ENCODE results near the gene ITGB4.

ITGB4 gene

DNA sequence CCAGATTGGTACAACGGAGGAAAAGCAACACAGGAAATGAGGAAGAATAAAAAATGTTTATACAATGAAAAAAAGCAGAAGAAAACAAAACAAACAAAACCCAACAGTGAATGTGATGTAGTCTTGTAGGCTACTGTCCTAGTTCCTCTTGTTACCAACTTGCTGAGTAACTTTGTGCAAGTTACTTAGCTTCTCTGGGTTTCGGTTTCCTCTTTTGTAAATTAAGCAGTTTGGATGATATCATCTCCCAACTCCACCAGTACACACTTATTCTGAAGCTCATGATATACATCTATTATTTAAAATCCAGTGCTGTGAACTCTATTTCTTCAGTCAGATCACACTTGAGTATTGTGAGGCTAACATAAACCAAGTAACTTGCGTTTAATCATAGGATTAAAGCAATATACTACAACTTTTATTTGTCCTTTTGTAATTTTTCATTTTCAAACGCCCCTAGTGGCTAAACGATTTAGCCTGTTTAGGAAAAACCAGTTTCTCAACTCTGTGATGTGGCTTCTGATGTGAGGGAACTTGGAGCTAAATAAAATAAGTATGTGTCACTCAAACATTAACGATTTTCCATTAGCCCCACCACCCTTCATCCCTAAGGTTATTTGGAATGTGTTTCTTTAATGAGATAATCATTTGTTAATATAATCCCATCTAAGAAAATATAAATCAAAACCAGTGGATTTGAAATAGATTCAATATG is 62.0 kb downstream of the ITGB4 start:
- H3K27ac ChIP-seq, result peak overlapping the region; percentile 98
- DNase-seq (ENCODE audit: low read depth, low spot score), result peak; percentile 61

DNA sequence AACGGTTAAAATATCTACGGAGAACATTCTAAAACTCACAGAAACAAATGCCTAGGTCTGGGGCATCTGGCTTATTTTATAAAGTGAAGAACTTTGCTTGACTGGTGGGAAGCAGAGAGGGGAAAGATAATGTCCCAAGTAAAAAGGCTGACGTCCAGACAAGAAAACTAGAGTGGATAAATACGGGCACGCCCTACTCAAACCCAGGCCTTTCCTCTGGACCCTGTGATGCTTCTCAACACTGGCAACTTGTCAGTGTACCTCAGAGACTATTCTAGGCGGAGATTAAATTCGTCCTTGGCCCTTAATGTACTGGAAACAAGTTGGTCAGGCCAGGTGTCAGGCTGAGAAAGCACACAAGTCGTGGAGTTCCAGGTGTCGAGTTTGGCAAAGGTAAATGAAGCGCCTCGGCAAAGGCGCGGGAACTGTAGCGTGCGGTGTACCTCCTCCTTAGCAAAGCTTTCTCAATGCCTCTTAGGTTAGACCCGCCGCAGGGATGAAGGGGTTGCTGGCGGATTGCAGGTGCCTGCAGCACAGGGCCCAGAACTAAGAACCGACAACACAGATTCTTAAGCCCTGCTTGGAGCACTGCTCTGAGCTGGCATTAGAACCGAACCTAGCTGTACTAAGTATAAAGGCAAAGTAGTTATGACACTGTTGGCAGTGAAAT is 62.7 kb downstream of the ITGB4 start:
- DNase-seq (ENCODE audit: low read depth, low spot score), result no peak
- peak overlapping the region; percentile 98 for H3K27ac ChIP-seq

DNA sequence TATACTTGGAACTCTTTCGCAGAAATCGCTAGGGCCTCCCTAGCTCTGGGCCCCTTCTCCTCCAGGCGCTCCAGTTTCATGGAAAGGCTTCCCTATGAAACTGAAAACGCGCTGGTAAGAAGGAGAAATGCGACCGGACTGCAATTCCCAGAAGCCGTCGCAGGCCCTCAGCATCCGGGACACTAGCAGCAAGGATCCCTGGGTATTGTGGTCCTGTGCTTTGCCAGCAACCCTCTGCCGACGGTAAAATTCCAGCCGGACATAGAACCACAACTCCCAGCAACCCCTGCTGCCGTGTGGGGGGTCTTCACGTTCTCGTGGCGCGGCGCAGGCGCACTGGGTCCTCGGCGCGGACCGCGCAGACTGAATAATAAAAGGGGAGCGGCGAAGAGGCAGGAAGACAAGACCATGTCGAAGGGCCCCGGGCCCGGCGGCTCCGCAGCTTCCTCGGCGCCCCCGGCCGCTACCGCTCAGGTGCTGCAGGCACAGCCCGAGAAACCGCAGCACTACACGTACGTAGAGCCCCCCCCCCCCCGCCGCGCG is 63.3 kb downstream of the ITGB4 start, which contains the start of gene UNK:
Gene UNK (plus strand): TSS at position 334 of the 543 bp plus-strand sequence. CDS start 75 bp downstream, at position 409.
- peak within 1 kb of the TSS; percentile 98 for H3K27ac ChIP-seq
- peak; percentile 98 for DNase-seq (ENCODE audit: low read depth, low spot score)

DNA sequence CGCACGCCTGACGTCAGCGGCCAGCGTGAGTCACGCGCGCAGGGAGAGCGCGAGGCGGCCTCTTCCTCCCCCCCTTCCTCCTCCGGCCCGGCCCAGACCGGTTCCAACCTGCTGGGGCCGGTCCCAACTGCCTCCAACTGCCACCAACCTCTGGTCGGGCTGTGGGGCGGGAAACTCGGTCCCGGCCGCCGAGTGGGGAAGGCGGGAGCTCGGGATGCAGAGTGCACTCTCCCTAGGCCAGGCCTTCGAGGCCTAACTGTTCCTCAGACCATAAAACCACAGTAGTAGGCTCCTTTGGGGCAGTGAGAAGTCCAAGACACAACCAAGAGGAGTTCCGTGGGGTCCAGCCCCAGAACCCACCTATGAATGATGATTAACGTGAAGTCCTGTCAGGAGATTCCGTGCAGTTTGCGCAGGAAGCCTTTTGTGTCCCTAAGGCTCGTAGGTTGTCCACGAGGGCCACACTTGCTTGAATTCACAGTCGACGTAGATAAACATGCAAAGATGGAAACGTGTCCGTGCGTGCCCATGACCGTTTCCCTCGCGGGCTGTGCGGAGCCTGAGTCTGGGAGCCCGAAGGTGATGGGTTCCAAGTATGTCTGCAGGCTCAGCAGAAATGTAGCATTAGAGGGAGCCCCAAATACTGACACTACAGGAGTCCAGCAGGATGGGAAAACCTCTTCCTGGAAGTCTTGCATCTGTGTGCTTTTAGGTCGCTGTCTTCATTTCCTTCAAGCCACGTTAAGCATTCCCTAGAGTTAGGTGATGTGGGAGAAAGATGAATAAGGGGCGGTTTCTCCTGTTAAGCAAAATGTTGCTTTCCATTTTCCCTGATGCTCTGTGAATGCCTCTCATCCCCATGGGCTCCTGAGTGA is 64.0 kb downstream of the ITGB4 start:
- peak; percentile 58 for DNase-seq (ENCODE audit: low read depth, low spot score)
- H3K27ac ChIP-seq, result peak overlapping the region; percentile 98

DNA sequence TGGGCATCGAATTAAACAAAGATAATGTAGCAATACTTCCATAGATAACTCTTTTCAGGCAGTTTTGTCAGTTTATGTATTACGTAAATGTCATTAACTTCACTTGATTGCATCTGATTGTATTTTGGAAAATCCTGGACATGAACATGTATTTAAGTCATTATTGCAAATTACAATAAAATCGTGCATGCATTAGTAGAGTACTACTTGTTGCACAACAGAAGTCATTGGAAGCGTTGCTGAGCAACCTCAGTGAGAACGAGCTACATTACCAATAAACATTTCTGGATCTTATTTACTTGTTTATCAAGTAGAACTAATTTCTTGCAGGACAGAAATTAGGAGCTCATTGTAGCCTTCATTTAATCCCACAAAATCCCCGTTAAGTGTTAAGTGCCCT is 70.0 kb downstream of the ITGB4 start:
- no peak overlapping the region for H3K27ac ChIP-seq
- no peak for DNase-seq (ENCODE audit: low read depth, low spot score)

DNA sequence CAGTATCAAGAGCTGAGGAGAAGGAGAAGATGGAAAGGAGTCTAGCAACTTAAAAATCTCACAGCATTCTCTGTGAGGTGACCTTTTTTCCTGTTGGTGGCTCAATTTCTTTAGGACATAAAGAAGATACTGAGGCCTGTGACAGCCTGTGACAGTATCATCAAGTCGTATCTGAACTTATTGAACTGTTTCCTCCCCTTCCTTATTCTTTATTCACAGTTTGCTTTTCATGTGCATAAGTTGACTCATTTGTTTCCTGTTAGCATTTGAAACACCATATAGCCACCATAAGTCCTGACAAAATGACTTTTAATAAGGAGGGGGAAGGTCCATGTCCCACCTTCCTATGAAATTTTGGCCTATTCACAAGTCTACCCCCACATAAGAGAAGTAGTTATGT is 72.2 kb downstream of the ITGB4 start:
- peak overlapping the region; percentile 8 for H3K27ac ChIP-seq
- no peak for DNase-seq (ENCODE audit: low read depth, low spot score)

DNA sequence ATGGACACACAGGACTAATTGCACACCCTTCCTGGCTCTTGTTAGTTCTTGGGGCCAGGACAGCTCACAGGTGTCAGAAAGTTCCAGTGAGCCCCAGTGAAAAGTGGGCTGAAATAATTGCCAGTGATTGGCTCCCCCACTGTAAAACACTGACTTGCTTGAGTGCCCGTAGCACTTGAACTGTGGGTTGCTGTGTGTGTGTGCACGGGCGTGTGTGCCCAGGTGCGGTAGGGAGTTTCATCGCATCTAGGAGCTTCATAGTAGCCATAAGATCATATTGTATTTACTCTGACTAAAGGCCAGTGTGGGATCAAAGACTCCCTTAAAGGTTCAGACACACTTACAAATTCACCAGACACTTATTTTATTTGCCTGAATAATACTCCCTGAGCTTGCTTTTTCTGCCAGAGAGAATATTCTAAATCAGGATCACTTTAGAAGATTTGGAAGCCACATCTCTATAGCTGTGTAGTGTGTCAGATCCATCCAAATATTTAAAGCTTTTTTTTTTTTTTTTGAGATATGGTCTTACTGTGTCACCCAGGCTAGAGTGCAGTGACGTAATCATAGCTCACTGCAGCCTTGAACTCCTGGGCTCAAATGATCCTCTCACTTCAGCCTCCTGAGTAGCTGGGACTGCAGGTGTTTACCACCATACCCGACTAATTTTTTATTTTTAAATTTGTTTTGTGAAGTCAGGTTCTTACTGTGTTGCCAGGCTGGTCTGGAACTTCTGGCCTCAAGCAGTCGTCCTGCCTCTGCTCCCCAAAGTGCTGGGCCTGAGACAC is 74.8 kb downstream of the ITGB4 start:
- DNase-seq (ENCODE audit: low read depth, low spot score), result no peak
- no peak overlapping the region for H3K27ac ChIP-seq

DNA sequence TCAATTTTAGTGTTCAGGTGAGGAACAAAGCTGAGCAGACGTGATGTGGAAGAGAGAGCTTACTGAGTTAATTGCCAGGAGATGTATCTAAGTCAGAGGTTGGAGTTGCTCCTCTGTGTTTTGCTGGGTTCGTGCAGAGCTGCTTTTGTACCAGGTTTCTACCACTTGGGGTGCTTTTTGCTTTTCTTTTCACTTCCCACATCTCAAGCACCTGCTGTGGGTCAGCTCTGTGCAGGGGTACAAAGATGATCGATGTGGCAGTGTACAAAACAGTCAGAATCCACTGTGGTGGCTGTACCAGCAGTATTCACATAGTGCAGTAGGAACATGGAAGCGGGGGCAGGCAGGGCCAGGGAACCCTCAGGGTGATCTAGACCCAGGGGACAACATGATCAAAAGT is 78.1 kb downstream of the ITGB4 start:
- H3K27ac ChIP-seq, result no peak overlapping the region
- no peak for DNase-seq (ENCODE audit: low read depth, low spot score)

DNA sequence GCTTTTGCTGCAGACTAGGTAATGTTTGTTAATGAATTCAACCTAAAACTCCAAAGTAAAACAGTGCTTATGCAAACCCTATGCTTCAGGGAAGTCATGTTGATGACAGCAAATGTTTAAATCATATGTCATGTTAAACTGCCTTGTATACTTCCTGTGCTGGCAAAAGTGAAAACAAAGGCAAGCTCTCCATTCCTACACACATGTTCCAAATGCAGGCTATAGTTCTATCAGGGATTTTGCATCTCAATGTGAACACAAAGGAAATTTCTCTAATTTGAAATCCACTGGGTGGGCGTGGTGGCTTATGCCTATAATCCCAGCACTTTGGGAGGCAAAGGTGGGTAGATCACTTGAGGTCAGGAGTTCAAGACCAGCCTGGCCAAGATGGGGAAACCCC is 82.6 kb downstream of the ITGB4 start:
- no peak for DNase-seq (ENCODE audit: low read depth, low spot score)
- H3K27ac ChIP-seq, result no peak overlapping the region

DNA sequence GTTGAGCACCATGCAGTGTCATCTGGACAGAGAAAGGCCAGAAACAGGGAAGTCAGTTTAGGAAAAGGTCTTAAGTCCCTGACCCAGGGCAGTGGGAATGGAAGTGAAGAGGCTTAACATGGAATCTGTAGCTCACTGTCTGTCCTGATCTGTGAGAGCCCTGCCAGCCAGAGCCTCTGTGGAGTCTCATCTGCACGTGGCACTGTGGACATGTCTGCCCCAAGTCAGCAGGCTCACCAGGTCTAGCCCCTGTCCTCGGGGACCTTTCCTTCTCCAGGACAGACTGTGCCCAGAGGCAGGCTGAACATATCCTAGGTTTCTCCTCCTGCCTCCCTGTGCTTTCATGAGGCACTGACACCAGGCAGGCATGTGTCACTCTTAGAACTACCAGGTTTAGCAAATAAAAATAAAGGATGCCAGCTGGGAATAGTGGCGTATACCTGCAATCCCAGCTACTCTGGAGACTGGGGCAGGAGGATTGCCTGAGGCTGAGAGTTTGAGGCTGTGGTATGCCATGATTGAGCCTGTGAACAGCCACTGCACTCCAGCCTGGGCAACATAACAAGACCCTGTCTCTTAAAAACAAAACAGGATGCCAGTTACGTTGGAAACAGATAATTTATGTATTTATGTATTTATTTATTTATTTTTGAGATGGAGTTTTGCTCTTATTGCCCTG is 85.7 kb downstream of the ITGB4 start:
- H3K27ac ChIP-seq, result no peak overlapping the region
- DNase-seq (ENCODE audit: low read depth, low spot score), result no peak

Data from epithelial cell of prostate (primary cell).